ENCODE measurements around the gene ADAMTS9.
"Not testable (repeated sequence)": the region's sequence is repeated elsewhere in the genome, so short reads cannot be mapped to it uniquely, and the experiment has no call there.

The ADAMTS9 gene

GRCh38 chr3:64575211-64575844 is 112.5 kb downstream of the ADAMTS9 start:
- DNase-seq (ENCODE audit: low spot score) = peak; percentile 8

- no peak for DNase-seq (ENCODE audit: low spot score)
Measured at GRCh38 chr3:64574194-64574593, 113.6 kb downstream of the ADAMTS9 start.

- DNase-seq (ENCODE audit: low spot score) = no peak
Measured at GRCh38 chr3:64571982-64572381, 115.8 kb downstream of the ADAMTS9 start.

- no peak for DNase-seq (ENCODE audit: low spot score)
Measured at GRCh38 chr3:64568895-64569517, 118.8 kb downstream of the ADAMTS9 start.

- DNase-seq (ENCODE audit: low spot score) = no peak
Measured at GRCh38 chr3:64566859-64567258, 120.9 kb downstream of the ADAMTS9 start.

- DNase-seq (ENCODE audit: low spot score) = no peak
Measured at GRCh38 chr3:64563751-64564150, 124.0 kb downstream of the ADAMTS9 start.

GRCh38 chr3:64561868-64562267 is 125.9 kb downstream of the ADAMTS9 start:
- no peak for DNase-seq (ENCODE audit: low spot score)

GRCh38 chr3:64561325-64561843 is 126.4 kb downstream of the ADAMTS9 start:
- DNase-seq (ENCODE audit: low spot score) = no peak

- DNase-seq (ENCODE audit: low spot score) = no peak
Measured at GRCh38 chr3:64560791-64561190, 127.0 kb downstream of the ADAMTS9 start.

- DNase-seq (ENCODE audit: low spot score) = no peak
Measured at GRCh38 chr3:64559588-64559987, 128.2 kb downstream of the ADAMTS9 start.

- DNase-seq (ENCODE audit: low spot score) = no peak
Measured at GRCh38 chr3:64556046-64556445, 131.8 kb downstream of the ADAMTS9 start.

GRCh38 chr3:64555351-64555750 is 132.4 kb downstream of the ADAMTS9 start:
- DNase-seq (ENCODE audit: low spot score) = no peak

GRCh38 chr3:64554096-64554920 is 133.5 kb downstream of the ADAMTS9 start:
- DNase-seq (ENCODE audit: low spot score) = no peak

- DNase-seq (ENCODE audit: low spot score) = no peak
Measured at GRCh38 chr3:64552966-64553365, 134.8 kb downstream of the ADAMTS9 start.

- DNase-seq (ENCODE audit: low spot score) = no peak
Measured at GRCh38 chr3:64552160-64552559, 135.6 kb downstream of the ADAMTS9 start.

- no peak for DNase-seq (ENCODE audit: low spot score)
Measured at GRCh38 chr3:64551697-64552096, 136.1 kb downstream of the ADAMTS9 start.

- no peak for DNase-seq (ENCODE audit: low spot score)
Measured at GRCh38 chr3:64550745-64551144, 137.1 kb downstream of the ADAMTS9 start.

- DNase-seq (ENCODE audit: low spot score) = no peak
Measured at GRCh38 chr3:64549869-64550268, 137.9 kb downstream of the ADAMTS9 start.

- no peak for DNase-seq (ENCODE audit: low spot score)
Measured at GRCh38 chr3:64548200-64548889, 139.5 kb downstream of the ADAMTS9 start.

- no peak for DNase-seq (ENCODE audit: low spot score)
Measured at GRCh38 chr3:64546856-64547255, 140.9 kb downstream of the ADAMTS9 start.

GRCh38 chr3:64545239-64545638 is 142.6 kb downstream of the ADAMTS9 start:
- DNase-seq (ENCODE audit: low spot score) = not testable (repeated sequence)

GRCh38 chr3:64541803-64542202 is 146.0 kb downstream of the ADAMTS9 start:
- DNase-seq (ENCODE audit: low spot score) = no peak

All from germinal center (tissue), 1 donor.